NCI-H1048 (cell line): ENCODE results near the gene HTR3C.
A peak's percentile ranks its signal among the peaks of the same experiment; 100 is the strongest.
"Not testable (repeated sequence)": the region's sequence is repeated elsewhere in the genome, so short reads cannot be mapped to it uniquely, and the experiment has no call there.

ENCODE experiments used
- DNase-seq: peaks from one replicate; lab custom pipeline; 2025; lab: John Stamatoyannopoulos, UW

The HTR3C gene

DNA sequence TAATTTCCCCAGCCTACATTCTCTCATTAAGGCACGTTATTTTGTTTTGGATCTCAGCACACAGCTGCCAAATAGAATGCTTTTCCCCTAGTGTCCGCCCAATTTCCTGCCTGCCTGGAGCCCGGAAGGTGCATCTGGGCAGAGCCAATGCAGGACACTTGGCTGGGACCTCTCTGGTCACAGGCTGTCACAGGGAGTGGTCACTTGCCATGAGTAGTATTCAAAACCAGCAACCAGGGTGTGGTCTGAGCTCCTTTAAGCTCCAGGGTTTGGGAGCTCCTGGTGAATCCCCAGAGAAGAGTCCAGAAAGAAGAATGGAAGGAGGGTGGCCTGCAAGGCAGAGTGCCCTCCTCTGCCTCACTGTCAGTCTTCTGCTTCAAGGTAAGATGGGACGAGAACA is at the start of gene HTR3C:
TSS of gene HTR3C (plus strand) at position 281 of the 400 bp plus-strand sequence. CDS start at position 315, 34 bp downstream.
- no peak for DNase-seq

GRCh38 chr3:184003187-184003967 is 49.5 kb upstream of the HTR3C start:
- DNase-seq = no peak

DNA sequence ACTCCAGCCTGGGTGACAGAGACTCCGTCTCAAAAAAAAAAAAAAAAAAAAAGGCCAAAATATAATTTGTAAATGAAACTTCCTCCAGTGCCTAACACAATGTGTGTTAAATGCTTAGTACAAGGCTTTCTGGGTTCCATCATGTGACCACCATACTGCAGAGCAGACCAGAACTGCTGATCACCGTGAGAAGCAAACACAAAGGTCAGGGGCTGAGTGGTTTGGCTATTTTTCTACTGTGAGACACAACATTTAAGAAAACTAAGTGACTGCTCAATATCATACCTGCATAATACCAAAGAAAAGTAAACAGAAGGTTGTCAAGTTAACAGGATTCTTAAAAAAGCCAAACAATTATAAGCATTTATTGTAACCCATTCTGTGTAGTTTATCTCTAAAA is 48.4 kb upstream of the HTR3C start:
- no peak for DNase-seq

DNA sequence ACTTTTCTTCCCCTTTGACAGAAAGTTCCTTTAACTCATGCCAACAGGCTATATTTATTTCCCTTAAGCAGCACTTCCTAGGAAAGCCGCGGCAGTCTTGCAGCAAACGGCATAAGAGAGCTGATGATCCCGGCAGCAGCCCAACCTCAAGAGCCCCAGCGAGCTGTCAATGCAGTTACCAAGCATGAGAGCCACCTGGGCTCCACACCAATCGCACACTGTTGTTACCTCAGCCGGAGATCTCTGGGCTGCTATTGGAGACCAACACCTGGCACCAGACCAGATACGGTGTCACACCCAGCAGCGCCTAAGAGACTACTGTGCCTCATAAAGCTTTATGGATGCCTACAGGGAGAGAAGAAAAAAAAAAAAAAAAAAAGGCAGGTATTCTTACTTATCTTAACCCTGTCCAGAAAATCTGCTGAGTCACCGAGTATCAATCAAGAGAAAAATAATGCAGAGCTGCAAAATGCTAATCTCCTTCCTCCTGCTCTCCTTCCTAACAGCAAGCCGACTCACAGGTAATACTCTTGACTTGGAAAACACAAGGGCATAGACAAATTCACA is 46.8 kb upstream of the HTR3C start:
- DNase-seq = peak; percentile 78

DNA sequence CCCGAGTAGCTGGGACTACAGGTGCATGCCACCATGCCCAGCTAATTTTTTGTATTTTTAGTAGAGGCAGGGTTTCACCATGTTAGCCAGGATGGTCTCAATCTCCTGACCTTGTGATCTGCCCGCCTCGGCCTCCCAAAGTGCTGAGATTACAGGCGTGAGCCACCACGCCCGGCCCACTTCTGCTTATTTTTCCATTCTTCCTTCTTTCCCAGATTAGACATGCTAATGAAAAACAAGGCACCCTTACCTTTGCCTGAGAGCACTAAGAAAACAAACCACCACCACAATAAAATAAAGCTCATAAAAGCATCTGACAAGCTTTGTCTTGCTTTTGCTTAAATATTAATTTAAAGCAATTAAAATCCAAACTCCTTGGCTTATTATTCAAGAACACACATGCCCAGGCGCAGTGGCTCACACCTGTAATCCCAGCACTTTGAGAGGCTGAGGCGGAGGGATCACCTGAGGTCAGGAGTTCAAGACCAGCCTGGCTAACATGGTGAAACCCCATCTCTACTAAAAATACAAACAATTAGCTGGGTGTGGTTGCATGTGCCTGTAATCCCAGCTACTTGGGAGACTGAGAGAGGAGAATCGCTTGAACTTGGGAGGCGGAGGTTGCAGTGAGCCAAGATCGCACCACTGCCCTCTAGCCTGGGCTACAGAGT is 45.6 kb upstream of the HTR3C start:
- DNase-seq = not testable (repeated sequence)

GRCh38 chr3:184008161-184008560 is 44.7 kb upstream of the HTR3C start:
- DNase-seq = no peak

DNA sequence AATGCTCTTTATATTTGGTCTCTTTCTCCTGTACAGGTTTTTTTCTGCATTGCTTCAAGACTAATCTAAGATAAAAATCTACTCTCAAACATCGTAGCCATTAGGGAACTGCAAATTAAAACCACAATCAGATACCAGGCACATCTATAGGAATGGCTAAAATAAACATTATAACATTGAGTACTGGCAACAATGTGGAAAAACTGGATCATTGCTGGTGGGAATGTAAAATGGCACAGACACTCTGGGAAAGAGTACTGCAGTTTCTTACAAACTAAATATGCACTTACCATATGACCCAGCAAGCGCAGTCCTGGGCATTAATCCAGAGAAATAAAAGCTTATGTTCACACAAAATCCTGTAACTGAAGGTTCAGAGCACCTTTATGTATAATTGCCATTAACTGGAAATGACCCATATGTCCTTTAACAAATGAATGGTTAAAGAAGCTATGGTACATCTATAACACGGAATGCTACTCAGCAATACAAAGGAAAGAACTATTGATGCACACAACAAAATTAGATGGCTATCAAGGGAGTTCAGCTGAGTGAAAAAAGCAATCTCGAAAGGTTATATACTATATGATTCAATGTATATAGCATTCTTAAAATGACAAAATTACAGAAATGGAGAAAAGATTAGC is 41.5 kb upstream of the HTR3C start:
- DNase-seq = no peak

DNA sequence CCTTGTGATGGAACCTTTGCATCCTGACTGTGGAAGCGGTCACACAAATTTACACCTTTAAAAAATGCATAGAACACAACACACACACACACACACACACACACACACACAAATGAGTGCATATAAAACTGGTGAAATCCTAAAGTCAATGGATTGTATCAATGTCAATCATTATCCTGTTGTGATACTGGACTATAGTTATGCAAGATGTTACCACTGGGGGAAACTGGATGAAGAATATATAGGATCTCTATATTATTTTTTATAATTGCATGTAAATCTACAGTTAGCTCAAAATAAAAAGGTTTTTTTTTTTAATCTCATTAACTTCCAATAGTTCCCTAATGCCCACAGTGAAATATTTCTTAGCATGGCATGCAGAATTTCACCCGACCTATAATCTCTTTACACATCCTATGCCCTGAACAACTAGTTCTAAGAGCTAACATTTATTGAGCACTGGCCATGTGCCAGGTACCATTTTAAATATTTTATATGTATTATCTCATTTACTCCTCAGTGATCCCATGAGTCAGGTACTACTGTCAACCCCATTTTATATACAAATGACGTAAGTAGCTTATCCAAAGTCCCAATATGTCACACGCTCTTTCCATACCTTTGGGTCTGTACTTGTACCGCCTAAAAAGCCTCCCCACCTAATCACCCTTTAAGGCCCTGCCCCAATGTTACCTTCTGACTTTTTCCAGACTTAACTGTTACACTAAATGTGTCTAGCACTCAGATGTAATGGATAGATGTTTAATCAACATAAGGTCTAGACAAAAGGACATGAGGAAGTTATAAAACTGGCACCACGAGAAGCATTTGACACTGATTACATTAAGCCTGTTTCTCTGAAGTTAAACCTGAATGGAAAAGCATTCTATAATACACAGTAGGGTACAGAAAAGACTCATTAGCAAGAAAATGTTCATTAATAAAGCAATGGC is 40.6 kb upstream of the HTR3C start:
- DNase-seq = no peak

GRCh38 chr3:184015381-184016019 is 37.3 kb upstream of the HTR3C start:
- DNase-seq = no peak

DNA sequence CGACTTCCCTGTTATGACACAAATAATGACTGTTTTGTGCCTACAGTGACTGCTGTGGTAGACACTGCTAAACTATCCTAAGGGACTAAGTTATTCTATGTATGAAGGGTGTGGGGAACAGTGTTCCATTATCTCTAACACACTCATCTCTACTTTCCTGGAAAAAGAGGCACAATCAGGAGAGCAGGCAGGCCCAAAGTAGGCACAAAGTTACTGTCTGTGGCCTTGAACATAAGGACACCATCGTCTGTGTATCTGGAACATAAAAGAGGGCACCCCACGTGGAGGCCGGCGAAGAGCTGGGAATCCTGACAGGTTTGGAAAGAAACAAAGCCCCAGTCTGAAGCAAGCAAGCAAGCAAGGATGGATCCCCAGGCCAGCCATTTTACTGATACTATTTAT is 36.7 kb upstream of the HTR3C start:
- no peak for DNase-seq

DNA sequence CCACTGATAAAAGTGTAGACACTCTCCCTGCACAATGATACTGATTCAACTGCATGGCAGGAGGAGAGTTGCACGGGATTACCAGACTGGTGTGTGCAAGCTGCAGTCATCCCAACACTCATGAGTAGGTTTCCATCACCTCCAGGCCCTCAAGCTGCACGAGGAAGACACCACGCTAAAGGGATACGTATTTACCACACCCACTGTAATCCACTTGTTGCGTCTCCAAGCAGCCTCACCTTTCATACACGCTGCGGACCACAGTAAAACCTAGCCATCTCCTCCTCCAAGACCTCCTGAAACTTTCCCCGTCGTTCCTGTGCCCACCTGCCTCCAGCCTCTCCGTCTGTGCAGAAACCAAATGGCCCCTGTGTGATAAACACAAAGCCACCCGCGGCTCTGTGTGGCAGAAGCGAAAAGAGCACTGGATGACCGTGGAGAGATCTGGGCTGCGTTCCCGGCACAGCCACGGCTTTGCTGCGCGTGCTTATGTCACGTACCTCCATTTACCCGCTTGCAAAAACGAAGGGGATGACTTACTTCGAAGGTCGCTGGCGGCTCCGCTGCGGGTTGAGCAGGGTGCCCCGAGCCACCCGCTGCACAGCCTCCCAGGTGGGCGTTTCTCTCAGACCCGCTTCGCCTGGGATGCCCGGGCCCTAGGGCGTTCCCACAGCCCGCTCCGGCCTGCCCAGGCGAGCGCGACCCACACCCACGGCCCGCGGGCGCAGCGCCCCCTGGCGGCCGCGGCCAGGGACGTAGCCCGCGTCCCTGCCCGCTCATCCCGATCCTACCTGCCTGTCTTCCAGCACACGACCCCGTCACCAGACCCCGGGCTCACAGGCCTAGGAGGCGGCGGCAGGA is 35.8 kb upstream of the HTR3C start:
- peak; percentile 29 for DNase-seq

- peak; percentile 87 for DNase-seq
Measured at GRCh38 chr3:184017672-184018423, 35.0 kb upstream of the HTR3C start, which contains the start of gene ABCC5. Gene ABCC5, minus strand, starts transcription at chr3:184017884. Its CDS starts 3,492 bp downstream, at chr3:184014392.

DNA sequence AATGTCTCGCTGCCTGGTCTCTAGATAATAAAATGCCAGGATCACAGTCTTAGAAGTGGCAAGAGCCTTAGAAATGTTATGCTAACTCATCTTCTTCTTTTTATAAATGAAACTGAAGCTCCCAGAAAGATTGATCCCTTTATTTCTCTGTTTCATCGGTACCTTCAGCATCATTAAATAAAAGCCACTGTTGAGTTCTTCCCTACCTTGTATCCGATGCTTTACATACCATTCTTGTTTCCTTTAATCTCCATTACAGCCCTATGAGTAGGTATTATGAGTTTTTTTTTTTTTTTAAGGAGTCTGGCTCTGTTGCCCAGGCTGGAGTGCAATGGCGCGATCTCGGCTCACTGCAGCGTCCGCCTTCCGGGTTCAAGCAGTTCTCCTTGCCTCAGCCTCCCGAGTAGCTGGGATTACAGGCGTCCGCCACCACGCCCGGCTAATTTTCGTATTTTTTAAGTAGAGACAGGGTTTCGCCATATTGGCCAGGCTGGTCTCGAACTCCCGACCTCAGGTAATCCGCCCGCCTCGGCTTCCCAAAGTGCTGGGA is 34.3 kb upstream of the HTR3C start:
- no peak for DNase-seq

DNA sequence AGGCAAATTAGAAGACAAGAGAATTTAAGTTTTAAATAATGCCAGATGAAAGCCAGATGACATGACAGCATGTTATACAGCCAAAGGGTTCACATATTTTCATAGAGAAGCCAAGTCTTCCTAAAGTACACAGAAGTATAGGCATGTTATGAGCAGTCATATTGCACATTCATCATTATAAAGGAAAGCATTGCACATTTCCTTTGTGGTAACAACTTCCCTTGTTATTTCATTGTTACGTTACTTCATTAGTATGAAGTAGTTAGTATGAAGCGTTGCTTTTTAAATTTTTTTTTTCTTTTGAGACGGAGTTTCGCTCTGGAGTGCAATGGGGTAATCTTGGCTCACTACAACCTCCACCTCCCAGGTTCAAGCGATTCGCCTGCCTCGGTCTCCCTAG is 30.5 kb upstream of the HTR3C start:
- DNase-seq = no peak

- DNase-seq = not testable (repeated sequence)
Measured at GRCh38 chr3:184025256-184025655, 27.6 kb upstream of the HTR3C start.

DNA sequence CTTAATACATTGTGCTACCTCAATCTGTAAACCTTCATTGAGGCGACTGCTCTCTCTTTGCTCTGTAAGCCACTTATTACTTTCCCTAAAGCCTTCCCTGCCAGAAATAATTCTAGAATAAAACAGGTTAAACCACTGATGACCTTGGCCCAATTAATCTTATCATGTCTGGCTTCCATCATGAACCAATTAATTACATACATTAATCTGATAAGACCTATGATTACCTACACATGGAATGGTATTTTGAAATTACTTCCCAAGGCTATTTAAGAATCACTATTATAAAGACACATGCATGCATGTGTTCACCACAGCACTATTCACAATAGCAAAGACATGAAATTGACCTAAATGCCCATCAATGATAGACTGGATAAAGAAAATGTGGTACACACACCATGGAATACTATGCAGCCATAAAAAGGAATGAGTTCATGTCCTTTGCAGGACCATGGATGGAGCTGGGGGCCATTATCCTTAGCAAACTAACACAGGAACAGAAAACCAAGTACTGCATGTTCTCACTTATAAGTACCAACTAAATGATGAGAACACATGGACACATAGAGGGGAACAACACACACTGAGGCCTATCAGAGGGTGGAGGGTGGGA is 24.5 kb upstream of the HTR3C start:
- not testable (repeated sequence) for DNase-seq

DNA sequence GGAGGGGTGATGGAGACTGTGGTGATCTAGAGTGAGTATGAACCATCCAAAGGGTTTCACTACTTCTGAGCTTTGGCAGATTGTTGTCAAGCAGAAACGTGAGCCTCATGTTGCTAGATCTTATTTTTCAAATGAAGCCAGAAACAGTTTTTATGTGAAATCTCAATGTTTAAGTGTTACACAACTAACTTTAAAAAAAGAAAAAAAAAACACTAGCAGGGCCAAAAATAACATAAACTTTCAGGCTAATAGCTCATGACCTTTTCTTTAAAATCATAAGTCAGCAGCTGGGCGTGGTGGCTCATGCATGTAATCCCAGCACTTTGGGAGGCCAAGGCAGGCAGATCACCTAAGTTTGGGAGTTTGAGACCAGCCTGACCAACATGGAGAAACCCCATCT is 23.4 kb upstream of the HTR3C start:
- DNase-seq = no peak

GRCh38 chr3:184030536-184030935 is 22.3 kb upstream of the HTR3C start:
- no peak for DNase-seq
